HG03565 (cell line): ENCODE data around the gene PSMD11.

ENCODE experiments used
- ATAC-seq: cut with Tn5 transposase; IDR thresholded peaks from one replicate; pipeline ENCODE4 v1.9.1; 2021; ENCODE audit warnings: mild to moderate bottlenecking, moderate library complexity; ENCODE audit not compliant: unreplicated experiment

Gene PSMD11

GRCh38 chr17:32463304-32463703 is 19.0 kb downstream of the PSMD11 start:
- ATAC-seq, result no peak

- no peak for ATAC-seq
These were observed 20.1 kb downstream of the PSMD11 start for GRCh38 chr17:32464374-32464773.

- no peak for ATAC-seq
These were observed 23.6 kb downstream of the PSMD11 start for GRCh38 chr17:32467949-32468348.

GRCh38 chr17:32470405-32471167 is 26.3 kb downstream of the PSMD11 start:
- no peak for ATAC-seq

- ATAC-seq, result no peak
These were observed 27.3 kb downstream of the PSMD11 start for GRCh38 chr17:32471652-32472051.

- no peak for ATAC-seq
These were observed 30.9 kb downstream of the PSMD11 start for GRCh38 chr17:32475258-32475657.

GRCh38 chr17:32477220-32477619 is 32.9 kb downstream of the PSMD11 start:
- ATAC-seq, result no peak

GRCh38 chr17:32479074-32479617 is 34.8 kb downstream of the PSMD11 start:
- no peak for ATAC-seq

GRCh38 chr17:32481193-32481592 is 36.9 kb downstream of the PSMD11 start:
- no peak for ATAC-seq

- no peak for ATAC-seq
These were observed 38.4 kb downstream of the PSMD11 start for GRCh38 chr17:32482568-32483320.

- ATAC-seq, result no peak
These were observed 39.2 kb downstream of the PSMD11 start for GRCh38 chr17:32483451-32484019.

GRCh38 chr17:32484041-32484461 is 39.7 kb downstream of the PSMD11 start:
- no peak for ATAC-seq

- no peak for ATAC-seq
These were observed 40.3 kb downstream of the PSMD11 start for GRCh38 chr17:32484628-32485027.

- no peak for ATAC-seq
These were observed 41.2 kb downstream of the PSMD11 start for GRCh38 chr17:32485261-32486110.

- peak; percentile 31 for ATAC-seq
These were observed 41.9 kb downstream of the PSMD11 start for GRCh38 chr17:32486111-32486700.

GRCh38 chr17:32486701-32487472 is 42.6 kb downstream of the PSMD11 start, which contains the start of gene CDK5R1:
Gene CDK5R1 (plus strand): TSS chr17:32486993. CDS start chr17:32487621, 628 bp downstream.
- ATAC-seq, result peak; percentile 26

GRCh38 chr17:32487473-32488176 is 43.3 kb downstream of the PSMD11 start:
- ATAC-seq, result no peak

GRCh38 chr17:32488177-32488542 is 43.9 kb downstream of the PSMD11 start:
- ATAC-seq, result no peak
